Tibial artery (tissue), 4 donors: ENCODE measurements around the gene CHRNA9.

ENCODE experiments used
- DNase-seq, 2 donors: peaks; one replicate each; pipeline ENCODE4 v3.0.0-alpha.2; 2019
- H3K27ac ChIP-seq, 2 donors: fragments of 200-600 bp; sonication (generic) in 1 of 2; 1 replicate in 1 of 2; 2 replicates in 1 of 2; pipeline ENCODE4 v1.5.1; 2018 to 2019; ENCODE audit warnings: mild to moderate bottlenecking in 1 of 2
- H3K27me3 ChIP-seq, 2 donors: fragments of 200-600 bp; sonication (generic) in 1 of 2; one replicate each; pipeline versions ENCODE4 v1.5.1 to v1.6.0; 2016 to 2019
- H3K36me3 ChIP-seq, 3 donors: fragments of 200-600 bp; sonication (generic) in 2 of 3; one replicate each; pipeline ENCODE4 v1.5.1; 2016 to 2019; ENCODE audit warnings: mild to moderate bottlenecking in 2 of 3
- H3K4me1 ChIP-seq, 4 donors: fragments of 200-600 bp; sonication (generic) in 2 of 4; 1 replicate in 3 of 4; 2 replicates in 1 of 4; pipeline ENCODE4 v1.5.1; 2016 to 2019
- H3K4me3 ChIP-seq, 2 donors: fragments of 200-600 bp; sonication (generic) in 1 of 2; 1 replicate in 1 of 2; 2 replicates in 1 of 2; pipeline ENCODE4 v1.5.1; 2018 to 2019; ENCODE audit warnings: mild to moderate bottlenecking in 2 of 2
- H3K9me3 ChIP-seq, 3 donors: fragments of 200-600 bp; sonication (generic) in 1 of 3; one replicate each; pipeline ENCODE4 v1.5.1; 2016 to 2019
- CTCF ChIP-seq, 2 experiments: fragments of 200-600 bp in 1 of 2; fragments of 450-650 bp in 1 of 2; IDR thresholded peaks; one replicate each; pipeline ENCODE4 v1.5.1; 2017 to 2019; ENCODE audit warnings: antibody characterized with exemption in 2 of 2, mild to moderate bottlenecking in 1 of 2, moderate library complexity in 1 of 2
- intact Hi-C: fragments of 100-400 bp; cut with DNase I; formaldehyde crosslinking; loops from one replicate; pipeline ENCODE4 v1.15.0; 2023; ENCODE audit warnings: low total_unique reads

Gene CHRNA9

GRCh38 chr4:40357738-40358137, 22.6 kb downstream of the CHRNA9 start:
- H3K27me3 ChIP-seq = no peaks in the 10 kb centered on the region
- peaks cover 0 to 8% (median 0%) of the 10 kb centered on the region in 3 donors for H3K9me3 ChIP-seq
- DNase-seq = no peak
- H3K4me1 ChIP-seq = no peaks in the 10 kb centered on the region
- intact Hi-C loops = no loop called here
- H3K36me3 ChIP-seq = no peaks in the 10 kb centered on the region
- no peak for TF ChIP-seq CTCF (IDR thresholded peaks at IDR 0.05)
- no peak overlapping the region for H3K4me3 ChIP-seq
- no peak overlapping the region for H3K27ac ChIP-seq

GRCh38 chr4:40361338-40361737, 26.2 kb downstream of the CHRNA9 start:
- Histone ChIP-seq H3K36me3 (no peaks in the 10 kb centered on the region), H3K9me3 (peaks cover 0 to 8% (median 0%) of the 10 kb centered on the region in 3 donors), H3K4me1 (no peaks in the 10 kb centered on the region), H3K27ac (no peak overlapping the region), H3K27me3 (no peaks in the 10 kb centered on the region), H3K4me3 (no peak overlapping the region)
- intact Hi-C loops = no loop called here
- TF ChIP-seq CTCF (IDR thresholded peaks at IDR 0.05) = no peak
- DNase-seq = no peak

DNA sequence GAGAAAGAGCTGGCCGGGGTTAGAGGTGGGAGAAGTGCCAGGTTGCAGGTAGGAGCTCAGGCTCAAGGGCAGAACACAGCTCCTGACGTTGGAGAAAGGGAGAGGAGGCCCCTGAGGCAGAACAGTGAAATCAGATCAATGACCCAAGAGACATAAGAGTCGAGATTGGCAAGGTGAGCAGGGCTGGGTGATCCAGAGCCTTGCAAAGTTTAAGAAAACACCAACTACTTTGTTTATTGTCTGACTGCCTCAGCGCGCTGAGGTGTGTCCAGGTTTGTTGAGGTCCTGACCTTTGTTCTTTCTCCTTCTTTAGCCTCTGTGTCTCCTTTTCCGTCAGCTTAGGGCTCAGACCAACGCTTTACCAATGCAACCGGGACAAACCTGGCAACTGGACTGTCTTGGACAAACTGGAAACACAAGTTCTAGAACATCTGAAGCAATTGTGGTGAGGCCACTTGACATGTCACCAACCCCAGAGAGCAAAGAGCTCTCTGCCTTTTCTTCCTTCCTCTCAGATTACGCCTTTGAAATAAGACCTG, 28.3 kb downstream of the CHRNA9 start:
- H3K27me3 ChIP-seq = no peaks in the 10 kb centered on the region
- intact Hi-C loops = no loop called here
- H3K27ac ChIP-seq = no peak overlapping the region
- H3K36me3 ChIP-seq = no peaks in the 10 kb centered on the region
- no peak overlapping the region for H3K4me3 ChIP-seq
- H3K4me1 ChIP-seq = no peaks in the 10 kb centered on the region
- no peak for DNase-seq
- no peak for TF ChIP-seq CTCF (IDR thresholded peaks at IDR 0.05)
- H3K9me3 ChIP-seq = peaks cover 0 to 8% (median 0%) of the 10 kb centered on the region in 3 donors

DNA sequence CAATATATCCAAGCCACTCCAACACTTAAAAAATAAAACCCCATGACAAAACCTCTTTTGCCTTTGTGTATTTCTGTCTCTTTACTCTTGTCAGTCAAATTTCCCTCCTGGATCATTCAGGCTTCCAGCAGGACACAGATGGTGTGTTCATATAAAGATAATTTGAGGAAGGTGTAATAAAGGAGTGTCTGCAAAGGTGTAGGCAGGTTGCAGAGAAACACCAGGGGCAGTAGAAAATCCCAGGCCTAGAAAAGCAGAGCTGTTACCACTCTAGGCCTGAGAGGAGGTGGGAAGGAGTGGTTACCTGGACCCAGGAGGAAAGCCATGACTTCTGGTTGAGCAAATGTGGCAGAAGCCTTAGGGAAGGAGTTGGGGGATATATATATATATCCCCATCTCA, 28.8 kb downstream of the CHRNA9 start:
- DNase-seq = no peak
- Histone ChIP-seq H3K4me3 (no peak overlapping the region), H3K9me3 (peaks cover 0 to 8% (median 0%) of the 10 kb centered on the region in 3 donors), H3K27ac (no peak overlapping the region), H3K36me3 (no peaks in the 10 kb centered on the region), H3K27me3 (no peaks in the 10 kb centered on the region), H3K4me1 (no peaks in the 10 kb centered on the region)
- no peak for TF ChIP-seq CTCF (IDR thresholded peaks at IDR 0.05)
- intact Hi-C loops = no loop called here

DNA sequence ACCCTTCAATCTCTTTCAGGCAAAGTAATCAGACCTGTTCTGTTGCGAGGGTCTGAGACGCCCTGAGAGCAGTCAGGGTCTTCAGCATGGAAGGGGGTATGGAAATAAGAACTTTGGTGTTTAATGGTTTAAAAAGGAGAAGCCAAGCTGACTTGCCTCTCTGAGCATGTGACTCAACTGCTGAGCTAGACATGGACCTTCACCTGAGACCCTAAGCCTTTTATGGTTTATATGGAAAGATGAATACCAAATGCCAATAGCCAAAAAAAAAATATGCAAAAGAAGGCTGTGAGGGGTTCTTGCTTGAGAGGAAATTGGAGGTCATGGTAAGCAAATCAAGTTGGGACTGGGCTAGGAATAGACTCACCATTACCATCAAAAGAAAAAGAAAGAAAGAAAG, 30.6 kb downstream of the CHRNA9 start:
- Histone ChIP-seq H3K27me3 (no peaks in the 10 kb centered on the region), H3K9me3 (peaks cover 0 to 8% (median 0%) of the 10 kb centered on the region in 3 donors), H3K27ac (no peak overlapping the region), H3K4me1 (no peaks in the 10 kb centered on the region), H3K4me3 (no peak overlapping the region), H3K36me3 (no peaks in the 10 kb centered on the region)
- intact Hi-C loops = no loop called here
- no peak for DNase-seq
- TF ChIP-seq CTCF (IDR thresholded peaks at IDR 0.05) = no peak

DNA sequence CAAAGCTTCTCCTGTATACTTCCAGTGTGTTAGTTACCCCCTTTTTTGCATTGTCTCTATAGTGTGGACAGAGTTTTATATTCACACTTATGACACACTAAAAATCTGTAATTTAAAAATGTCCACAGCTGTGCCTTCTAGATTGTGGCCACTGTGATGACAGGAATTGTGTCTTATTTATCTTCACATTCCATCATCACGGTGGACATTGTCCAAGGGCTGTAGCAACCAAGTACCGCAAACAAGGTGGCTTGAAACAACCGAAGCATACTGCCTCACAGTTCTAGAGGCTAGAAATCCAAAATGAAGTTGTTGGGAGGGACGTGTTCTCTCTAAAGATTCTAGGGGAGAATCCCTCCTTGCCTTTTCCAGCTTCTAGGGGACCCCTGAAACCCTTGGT, 32.3 kb downstream of the CHRNA9 start:
- TF ChIP-seq CTCF (IDR thresholded peaks at IDR 0.05) = no peak
- intact Hi-C loops = no loop called here
- no peak for DNase-seq
- H3K36me3 ChIP-seq = no peaks in the 10 kb centered on the region
- no peak overlapping the region for H3K4me3 ChIP-seq
- H3K9me3 ChIP-seq = no peaks in the 10 kb centered on the region
- no peaks in the 10 kb centered on the region for H3K27me3 ChIP-seq
- H3K4me1 ChIP-seq = no peaks in the 10 kb centered on the region
- H3K27ac ChIP-seq = no peak overlapping the region
